HG03439 (cell line): Measurements from ENCODE around the gene S1PR1.
A peak's percentile ranks its signal among the peaks of the same experiment; 100 is the strongest.

Source experiments
- ATAC-seq: cut with Tn5 transposase; IDR thresholded peaks from one replicate; pipeline ENCODE4 v1.9.1; 2021; ENCODE audit warnings: mild to moderate bottlenecking, moderate library complexity; ENCODE audit not compliant: unreplicated experiment

The S1PR1 gene

DNA sequence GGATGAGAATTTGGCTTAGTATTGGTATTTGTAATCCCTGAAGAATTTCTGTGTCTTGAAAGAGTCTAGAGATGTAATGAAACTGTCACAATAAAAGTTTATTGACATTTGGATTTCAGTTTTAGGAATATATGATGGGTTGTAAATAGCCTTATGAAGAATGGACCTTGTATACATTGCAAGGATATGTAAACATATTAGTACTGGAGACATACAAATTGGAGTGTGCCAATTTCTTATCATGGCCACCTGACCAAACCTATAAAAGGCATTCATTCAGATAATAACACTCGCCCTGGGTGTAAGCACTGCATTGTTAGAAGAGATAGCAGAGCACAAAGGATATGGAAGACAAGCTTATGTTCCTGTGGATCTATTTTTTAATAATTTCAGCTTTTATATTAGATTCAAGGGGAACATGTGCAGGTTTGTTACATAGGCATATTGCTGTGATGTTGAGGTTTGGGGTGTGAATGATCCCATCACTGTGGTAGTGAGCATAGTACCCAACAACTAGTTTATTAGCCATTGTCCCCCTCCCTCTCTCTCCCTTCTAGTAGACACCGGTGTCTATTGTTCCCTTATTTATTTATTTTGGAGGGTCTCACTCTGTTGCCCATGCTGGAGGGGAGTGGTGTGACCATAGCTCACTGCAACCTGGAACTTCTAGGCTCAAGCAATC lies 8.6 kb downstream of the S1PR1 start:
- no peak for ATAC-seq

DNA sequence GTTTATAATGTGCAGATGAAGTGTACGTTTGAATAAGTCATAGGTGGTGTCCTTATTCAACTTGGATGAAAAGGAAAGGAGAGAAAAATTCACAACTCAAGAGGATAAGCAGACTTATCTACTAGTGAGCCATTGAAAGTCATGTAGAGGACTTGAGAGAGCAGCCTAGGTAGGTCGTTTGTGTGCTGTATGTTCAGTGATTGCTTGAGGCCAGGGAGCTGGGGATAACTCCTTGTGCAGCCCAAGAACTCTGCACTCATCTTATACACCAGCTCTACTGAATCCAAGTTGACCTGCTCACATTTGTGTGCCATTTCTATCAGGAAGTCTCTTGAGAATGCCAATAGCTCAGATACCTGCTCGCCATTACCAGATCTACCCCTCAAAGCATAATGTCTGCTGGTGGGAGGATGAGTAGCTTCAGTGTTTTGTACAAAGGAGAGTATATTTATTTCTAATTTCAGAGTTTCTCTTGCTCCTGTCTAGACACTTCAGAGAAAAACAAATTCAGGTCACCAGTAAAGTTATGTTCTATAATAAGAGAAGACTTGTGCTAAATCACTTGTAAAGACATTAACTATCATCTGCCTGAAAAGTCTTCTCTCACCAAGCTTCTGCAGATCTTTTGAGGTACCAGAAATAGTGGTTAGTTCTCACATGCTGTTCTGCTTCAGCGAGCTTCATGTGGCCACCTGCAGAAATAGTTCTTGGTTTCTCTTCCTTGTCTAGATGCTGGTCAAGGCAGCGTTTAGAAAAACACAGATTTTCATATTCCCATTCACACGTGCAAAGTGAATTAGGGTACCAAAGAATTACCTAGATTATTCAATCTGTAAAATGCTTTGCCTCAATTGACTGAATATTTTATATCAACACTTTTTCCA lies 10.8 kb downstream of the S1PR1 start:
- ATAC-seq, result peak; percentile 97

DNA sequence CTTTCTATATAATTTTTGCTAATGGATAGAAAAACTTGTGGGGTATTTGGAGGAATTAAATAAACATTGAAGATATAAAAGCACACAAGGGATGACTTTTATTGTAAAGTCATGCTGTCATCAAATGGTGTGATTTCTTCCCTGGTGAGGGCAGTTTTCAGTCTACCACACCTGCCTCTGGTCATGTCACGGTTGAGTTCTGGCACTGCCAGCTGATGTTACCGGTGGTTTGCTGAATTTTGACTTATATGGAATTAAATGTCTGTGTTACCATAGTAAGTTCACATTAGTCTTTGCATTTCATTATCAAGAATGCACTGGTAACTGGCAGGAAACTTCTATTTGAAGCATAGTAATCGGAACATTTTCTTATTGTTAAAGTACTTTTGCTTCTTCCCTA lies 13.4 kb downstream of the S1PR1 start:
- no peak for ATAC-seq

DNA sequence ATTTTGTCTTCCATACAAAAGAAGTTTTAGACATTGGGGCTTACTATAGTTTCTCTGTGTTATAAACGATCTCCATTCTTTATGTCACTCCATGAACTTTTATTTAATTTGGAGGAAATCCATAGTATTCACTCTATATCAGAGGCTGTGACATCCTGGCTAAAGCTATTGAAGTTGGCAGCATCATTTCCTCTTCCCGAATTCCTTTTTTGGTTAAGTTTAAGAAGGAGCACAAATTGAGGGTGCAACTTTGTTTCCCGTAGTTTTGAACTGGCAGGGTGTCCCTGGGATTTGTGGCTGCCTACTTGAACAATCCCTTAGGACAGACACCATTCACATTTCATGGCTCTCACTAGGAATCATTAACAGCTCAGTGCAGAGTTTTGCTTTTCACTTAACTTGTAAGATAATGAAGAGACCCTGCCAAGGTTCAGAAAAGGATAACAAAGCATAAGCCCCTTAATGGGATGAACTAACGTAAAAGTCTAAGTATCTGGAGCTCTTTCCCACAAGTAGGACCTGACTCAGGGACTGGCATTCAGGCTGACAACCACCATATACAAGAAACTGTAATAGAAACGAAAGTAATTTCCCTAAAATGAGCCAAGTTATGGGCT lies 13.9 kb downstream of the S1PR1 start:
- ATAC-seq, result no peak

DNA sequence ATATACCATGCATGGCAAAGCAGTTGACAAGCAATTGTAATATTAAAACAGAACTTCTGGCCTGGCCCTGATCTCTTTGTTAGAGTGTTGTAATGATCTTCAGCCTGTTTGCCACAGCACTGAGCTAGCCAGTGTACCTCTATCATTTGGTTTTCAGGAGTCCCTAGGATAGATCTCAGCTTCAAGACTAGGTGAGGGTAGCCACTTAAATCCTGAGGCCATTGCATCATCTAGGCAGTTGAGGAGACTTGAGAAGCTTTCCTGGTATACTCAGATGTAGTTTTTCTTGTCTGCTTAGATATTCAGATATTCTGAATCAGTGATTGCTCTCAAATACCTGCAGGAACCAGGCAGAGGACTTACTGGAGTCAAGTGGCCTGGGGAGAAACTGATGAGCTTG lies 14.7 kb downstream of the S1PR1 start:
- no peak for ATAC-seq

DNA sequence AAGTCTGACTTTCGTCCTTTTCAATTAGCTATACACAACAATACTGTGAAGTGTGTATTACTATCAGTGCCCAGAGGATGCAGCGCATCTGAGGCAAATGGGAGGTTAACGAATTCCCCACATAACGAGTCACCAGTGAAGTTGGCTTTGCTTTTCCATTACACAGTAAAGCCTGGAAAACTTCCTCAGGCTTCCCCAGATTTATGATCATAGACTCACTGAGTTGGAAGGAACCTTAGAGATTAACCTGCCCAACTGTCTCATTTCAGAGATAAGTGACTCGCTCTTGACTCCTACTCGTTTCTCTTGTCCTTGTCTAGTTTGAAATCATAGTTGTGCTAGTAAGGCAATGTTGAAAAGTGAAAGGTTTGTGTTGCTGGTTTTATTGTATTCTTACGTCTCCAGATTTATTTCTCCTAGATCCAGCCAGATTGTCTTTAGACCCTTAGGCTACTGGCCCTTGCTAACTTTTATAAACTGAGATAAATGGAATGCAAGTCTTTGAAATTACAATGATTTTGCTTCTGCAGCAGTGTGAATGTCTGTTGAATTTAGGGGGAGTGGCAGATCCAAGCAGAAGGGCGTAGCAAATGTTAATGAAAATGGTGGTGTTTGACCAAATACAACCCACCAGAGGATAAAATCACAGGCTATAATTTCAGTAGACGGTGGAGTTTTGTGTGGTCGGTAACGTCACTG lies 17.3 kb downstream of the S1PR1 start:
- ATAC-seq, result no peak

DNA sequence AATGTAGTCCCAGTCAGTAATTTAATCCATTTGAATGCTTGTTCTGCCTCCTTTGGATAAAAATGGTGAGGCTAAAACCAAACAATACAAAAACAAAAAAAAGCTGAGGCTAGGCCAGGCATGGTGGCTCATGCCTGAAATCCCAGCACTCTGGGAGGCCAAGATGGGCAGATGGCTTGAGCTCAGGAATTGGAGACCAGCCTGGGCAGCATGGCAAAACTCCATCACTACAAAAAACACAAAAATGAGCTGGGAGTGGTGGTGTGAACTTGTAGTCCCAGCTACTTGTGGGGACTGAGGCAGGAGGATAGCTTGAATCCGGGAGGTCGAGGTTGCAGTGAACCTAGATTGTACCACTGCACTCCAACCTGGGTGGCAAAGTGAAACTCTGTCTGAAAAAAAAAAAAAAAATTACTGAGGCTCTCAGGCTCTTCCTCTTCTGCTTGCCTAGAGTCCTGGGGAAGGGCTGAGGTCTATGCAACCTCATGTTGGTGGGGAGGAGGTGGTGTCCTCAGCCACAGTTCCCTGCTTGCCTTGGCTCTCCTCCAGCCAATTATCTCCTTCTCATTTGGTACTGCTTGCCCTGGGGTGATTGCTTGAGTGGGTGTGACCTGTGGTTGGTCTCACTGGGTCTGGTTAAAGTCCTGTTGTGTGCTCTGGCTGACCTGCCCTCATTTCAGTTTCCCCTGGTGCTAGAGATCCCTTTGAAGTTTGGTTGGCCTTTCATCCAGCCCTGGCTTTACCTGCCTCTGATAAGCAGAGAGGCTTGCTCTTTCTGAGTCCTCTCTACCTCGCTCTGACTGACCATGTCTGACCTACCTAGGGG lies 20.9 kb downstream of the S1PR1 start:
- peak; percentile 75 for ATAC-seq

DNA sequence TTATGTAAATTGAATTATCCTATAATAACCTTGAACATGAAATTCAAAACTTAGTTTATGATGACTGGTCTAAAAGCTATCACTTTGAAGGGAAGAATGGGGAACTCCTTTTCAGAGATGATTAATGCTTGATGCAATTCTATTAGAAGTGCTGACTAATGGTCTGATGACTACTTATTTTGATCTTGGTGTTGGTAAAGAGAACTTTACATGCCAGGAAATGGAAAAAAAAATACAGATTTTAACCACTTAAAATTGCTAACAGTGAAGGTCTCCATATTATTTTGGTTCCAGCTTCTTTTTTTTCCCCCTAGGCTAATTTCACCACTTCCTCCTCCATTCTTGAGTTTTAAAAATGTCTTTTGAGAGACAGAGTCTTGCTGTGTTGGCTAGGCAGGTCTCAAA lies 22.9 kb downstream of the S1PR1 start:
- no peak for ATAC-seq

DNA sequence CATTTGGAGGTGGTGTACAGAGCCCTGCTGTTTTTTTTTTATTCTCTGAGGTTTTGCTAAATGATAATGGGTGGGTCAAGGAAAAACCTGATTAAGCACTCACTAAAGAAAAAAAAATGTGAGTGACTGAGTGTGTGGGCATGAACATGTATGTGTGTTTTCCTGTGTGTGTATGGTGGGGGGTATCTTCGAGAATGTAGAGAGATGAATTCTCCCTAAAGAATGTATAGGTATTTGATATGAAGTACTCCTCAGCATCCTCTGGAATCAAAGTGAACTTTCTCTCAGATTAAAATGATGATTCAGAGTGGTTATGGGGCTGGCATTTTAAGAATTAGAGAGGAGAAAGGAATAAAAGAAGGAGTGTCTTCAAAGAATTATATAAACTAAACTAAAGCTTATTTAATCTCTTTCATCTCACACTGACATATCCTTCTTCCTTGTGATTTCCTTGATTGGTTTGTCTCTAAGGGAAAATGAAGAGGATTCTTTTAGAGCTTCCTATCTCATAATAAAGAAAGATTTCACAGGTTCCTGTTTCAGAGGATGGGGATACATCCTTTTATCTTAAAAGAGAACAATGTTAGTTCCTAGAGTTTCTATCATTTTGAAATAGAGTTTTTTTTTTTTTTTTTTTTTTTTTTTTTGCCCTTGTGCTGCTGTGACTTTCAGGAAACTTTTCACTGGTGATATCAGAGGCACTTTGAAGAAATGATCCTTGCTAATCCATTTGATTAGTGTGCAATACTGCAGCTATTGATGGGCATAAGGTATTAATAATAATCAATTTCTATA lies 23.9 kb downstream of the S1PR1 start:
- ATAC-seq, result no peak

DNA sequence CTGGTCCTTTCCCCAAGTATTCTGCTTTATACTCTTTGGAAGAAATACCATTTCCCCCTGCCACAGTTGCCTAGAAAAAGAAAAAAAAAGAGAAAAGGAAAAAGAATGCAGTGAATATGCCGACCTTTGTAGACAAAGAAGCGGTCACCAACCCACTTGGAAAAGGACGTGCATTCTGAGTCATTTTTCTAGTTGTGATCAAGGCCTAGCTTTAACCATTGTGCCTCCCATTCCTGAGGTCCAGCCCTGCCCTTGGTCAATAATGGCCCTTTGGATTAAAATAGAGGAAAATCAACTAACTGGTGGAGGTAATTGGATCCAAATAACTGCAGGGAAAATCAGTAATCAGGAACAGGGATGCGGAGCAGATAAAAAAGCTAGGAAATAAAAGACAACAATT lies 24.8 kb downstream of the S1PR1 start:
- no peak for ATAC-seq

DNA sequence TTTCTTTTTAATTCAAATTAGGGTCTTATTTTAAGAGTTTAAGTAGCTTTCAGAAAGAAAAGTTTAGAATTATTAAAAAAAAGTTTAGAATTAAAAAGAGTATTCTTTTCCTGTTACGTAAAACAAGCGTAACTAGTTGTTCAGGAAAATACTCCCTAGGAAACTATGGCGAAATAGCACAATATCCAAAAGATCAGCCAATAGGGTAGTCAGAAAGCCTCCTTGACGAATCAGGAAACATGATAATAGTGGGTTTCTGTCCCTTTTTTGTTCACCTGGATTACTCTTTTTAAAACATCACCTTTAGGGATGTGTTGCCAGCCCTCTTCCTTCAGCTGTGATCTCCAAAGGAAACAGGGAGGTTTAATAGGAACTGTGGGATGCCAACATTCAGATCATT lies 25.2 kb downstream of the S1PR1 start:
- ATAC-seq, result no peak

DNA sequence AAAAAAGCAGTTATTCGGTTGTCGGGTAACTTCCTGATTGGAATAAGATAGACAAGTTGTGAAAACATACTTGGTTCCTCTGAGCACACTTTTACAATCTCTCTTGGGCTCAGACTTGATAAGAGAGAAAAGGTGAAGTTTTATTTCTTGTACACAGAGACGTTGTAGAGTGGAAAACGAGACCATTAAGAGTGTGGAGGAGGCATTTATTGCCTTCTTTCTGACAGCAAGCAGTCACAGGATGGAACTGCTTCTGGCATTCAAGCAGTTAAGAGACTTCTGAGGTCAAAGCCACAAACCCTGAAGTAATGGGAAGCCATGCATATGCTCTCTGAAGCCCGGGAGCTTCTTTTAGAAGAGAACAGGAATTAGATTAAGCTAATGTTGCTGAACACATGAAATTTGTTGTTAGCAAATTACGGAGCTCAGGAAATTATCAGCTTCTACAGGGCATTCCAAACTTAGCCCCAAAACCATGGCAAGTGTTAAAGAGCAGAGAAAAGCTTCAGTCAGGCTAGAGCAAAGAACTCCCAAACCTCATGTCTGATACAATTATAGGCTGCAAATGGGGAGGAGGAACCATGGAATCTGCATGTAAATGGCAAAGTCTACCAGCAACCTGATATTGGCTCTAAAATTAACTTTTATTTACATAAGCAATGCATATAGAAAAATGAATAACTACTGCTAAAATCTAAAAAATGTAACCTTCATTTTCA lies 26.0 kb downstream of the S1PR1 start:
- no peak for ATAC-seq

DNA sequence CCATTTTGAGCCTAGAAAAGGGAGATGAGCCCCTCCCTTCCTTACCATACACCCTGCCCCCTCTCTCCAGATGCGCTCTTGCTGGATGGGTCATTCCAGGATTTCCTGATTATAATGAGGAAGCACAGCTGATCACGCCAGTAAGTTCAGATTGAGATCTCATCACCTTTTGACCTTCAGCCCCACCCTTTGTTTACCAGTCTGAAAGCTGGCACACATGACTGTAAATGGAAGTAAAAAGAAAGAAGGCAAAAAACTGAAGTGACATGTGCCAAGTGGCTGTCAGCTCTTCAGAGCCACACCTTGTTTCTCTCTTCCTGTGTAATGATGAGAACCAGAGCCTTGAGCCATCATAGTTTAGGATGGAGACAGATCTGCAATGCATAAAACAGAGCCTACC lies 27.9 kb downstream of the S1PR1 start:
- no peak for ATAC-seq

DNA sequence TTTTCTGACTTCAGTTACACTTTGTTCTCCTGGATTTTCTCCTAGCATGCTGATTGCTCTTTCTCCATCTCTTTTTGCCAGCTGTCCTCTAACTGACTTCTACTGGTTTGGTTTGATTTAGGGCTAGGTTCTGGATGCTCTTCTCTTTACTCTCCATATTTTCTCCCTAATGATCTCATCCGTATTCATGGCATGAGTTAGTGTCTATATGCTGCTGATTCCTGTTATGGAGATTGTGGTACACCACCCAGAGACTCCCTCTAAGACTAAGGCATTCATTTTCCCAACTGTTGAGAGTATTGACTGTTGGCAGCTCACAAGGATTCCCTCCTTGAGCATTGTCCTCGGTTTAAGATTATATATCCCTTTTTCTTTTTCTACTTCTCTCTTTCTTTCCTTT lies 28.9 kb downstream of the S1PR1 start:
- ATAC-seq, result no peak

DNA sequence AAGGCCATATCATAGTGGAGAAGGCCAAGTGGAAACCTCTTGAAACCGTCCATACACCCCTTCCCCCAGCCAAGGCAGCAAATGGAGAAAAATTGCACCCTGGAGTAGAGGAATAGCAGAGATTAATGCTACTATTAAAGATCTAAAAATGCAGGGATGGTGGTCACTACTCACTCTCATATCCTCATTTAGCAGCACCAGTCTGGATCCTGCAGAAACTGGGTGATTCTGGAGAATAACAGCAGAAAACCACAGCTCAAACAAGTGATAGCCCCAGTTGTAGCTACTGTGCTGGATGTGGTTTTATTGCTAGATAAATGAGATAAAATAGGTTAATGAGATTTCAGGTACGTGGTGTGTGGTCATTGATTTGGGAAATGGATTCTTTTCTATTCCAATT lies 30.3 kb downstream of the S1PR1 start:
- no peak for ATAC-seq

DNA sequence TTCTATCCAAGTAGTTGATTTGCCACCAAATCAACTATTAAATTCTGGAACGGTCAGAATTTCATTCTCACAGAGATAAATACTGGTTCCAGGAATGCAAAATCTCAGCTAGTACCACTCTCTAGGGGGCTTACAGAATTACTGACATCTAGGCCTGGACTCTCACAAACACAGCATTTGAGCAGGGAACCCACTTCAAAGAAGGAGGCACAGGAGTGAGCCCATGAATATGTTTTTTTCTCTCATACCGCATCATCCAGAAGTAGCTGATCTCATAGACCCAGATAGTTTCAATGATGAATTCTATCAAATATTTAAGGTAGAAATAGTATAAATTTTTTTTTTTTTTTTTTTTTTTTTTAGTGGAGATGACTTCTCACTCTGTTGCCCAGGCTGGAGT lies 32.1 kb downstream of the S1PR1 start:
- no peak for ATAC-seq

DNA sequence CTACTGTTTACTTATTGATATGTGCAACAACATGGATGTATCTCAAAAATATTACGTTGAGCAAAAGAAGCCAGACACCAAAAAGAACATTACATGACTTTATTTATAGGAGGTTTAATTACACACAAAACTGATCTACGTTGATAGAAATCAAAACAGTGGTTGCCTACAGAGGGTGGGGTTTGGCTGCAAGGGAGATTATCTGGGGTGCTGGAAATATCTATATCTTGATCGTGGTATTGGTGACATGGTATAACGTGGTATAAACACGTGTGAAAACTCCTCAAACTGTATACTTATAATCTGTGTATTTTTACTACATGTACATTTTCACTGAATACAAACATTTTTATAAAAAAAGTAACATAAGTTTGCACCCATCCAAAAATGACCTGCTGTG lies 38.9 kb downstream of the S1PR1 start:
- no peak for ATAC-seq

DNA sequence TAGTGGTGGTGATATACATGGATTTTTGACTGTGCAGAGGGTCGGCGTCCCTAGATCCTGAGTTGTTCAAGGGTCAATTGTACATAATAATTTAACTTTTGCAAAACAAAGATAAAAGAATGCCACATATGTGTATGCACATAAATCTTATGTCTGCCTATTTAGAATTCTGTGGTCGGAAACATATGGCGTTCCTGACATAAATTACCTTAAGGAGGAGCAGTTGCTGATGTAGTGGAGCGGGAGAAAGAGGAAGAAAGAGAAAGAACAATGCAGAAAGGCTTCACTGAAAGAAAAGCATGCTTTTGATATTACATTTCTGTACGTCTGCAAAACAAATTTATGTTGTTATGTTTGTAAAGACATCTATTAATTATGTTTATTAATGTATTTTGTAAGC lies 40.0 kb downstream of the S1PR1 start:
- ATAC-seq, result no peak

DNA sequence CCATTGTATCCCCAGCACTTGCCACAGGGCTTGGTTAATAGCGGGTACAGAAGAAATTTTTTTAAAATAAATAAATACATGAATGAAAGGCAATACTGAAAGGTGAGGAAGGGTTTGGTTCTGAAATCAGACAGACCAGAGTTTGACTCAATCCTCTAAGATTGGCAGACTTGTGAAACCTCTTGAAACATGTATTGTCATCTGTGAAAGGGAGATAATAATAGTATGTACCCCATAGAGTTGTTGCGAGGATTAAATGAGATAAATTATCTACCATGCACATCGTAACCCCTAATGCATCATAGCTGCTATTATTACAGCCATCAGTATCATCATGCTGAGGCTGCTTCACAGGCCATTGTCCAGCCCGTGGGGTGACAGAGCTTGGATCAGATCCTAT lies 41.4 kb downstream of the S1PR1 start:
- ATAC-seq, result no peak
